KOPT-K1 (cell line): ENCODE results near the gene TRIO.

Source experiments
- H3K27ac ChIP-seq: fragments of 200-600 bp; sonication (generic); 2 replicates; pipeline ENCODE4 v1.5.1; 2016; ENCODE audit warnings: antibody characterized with exemption, mild to moderate bottlenecking, low read depth, low read length; ENCODE audit not compliant: poor library complexity, severe bottlenecking
- H3K36me3 ChIP-seq: fragments of 200-600 bp; sonication (generic); 2 replicates; pipeline ENCODE4 v1.5.1; 2017; ENCODE audit warnings: antibody characterized with exemption, mild to moderate bottlenecking, low read length, moderate library complexity; ENCODE audit not compliant: insufficient read depth
- H3K9me3 ChIP-seq: fragments of 200-600 bp; sonication (generic); 2 replicates; pipeline ENCODE4 v1.5.1; 2017; ENCODE audit warnings: antibody characterized with exemption, low read length, mild to moderate bottlenecking; ENCODE audit not compliant: insufficient read depth, poor library complexity, severe bottlenecking

The TRIO gene

DNA sequence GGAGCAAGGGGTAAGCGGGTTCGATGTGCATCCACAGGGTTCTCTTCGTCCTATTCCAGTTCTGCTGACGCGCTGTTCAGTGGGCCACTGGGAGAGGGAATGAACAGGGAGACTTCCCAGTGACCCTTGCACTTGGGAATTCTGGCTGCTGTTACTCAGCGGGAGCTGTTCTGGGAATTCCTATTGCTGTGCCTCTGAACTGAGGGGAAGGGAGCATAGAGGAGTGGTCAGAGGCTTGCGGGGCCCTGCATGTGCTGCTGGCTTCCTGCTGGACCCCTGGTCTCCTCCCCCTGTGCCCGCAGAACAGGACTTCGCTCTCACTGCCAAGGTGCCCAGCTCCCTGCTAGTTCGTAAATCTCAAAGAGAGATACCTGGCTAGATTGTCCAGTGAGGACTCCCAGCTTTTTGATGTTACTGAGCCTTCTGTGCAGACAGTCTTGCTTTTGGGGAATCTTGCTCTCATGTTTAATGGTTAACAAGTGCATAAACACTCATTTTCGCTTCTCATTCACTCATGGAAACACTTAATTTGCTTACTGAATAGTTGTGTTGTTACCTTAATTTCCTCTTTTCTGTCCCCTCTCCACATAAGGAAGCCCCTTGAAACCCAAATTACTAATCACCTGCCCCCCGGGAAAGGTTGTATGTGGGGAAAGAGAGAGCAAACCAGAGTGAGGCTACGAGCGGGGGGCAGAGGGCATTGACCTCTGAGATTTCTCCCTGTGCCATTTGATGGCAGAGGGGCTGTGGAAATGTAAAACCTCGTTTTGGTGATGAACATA, 5.9 kb downstream of the TRIO start:
- H3K27ac ChIP-seq: no peak overlapping the region
- no peaks in the 10 kb centered on the region for H3K36me3 ChIP-seq
- H3K9me3 ChIP-seq: peaks cover 5% of the 10 kb centered on the region

- H3K9me3 ChIP-seq: no peaks in the 10 kb centered on the region
- no peak overlapping the region for H3K27ac ChIP-seq
- no peaks in the 10 kb centered on the region for H3K36me3 ChIP-seq
Observed at GRCh38 chr5:14149672-14150274, 6.6 kb downstream of the TRIO start.

DNA sequence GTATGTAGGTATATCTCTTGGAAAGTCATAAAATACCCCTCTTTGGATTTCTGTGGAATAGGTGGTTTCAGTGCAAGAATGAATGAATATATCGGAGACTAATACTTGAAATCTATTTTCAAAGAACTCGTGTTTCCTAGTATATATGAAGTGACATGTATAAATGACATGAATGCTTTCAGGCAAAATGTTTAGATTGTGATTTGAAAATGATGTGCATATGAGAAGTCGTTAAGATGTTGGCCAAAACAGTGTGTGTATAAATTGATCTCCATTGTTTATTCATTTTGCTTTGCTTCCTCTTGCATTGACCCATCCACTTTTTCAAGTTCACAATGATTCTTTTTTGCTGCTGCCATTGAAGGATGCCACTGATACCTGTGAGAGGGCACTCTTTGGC, 8.3 kb downstream of the TRIO start:
- no peaks in the 10 kb centered on the region for H3K9me3 ChIP-seq
- H3K27ac ChIP-seq: no peak overlapping the region
- H3K36me3 ChIP-seq: no peaks in the 10 kb centered on the region

DNA sequence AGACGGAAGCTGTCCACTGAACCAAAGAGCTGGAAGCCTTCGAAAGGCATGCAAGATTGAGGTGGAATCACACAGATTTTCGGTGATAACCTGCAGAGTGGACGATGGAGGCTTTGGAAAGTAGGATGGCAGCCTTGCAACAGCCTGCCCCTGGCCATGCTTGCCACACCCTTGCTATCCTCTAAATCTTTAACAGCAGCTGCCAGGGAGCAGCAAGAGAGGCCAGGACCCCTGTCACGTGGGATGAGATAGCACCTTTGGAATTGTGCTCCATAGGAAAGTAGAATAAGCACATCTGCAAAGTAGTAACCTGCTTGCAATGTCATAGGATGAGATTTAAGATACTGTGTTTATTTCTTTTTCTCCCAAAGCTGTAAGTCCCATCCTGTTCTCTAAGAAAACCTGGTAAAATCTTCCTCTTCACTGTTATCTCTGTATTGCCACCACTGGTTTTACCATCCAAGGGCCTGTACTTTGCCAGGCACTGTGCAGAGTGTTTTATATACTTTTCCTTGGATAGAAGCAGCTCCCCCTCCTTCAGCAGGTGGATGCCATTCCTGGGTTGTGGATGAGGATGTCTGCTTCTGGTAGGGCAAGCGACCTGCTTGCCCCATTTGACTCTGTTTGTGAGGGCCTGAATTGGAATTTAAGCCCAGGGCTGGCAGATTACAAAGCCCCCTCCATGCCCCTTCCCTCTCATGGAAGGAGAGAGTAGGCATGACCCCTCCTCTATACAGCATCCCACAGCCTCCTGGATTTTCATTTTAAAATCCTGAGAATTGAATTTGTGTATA, 10.1 kb downstream of the TRIO start:
- no peaks in the 10 kb centered on the region for H3K9me3 ChIP-seq
- H3K27ac ChIP-seq: no peak overlapping the region
- no peaks in the 10 kb centered on the region for H3K36me3 ChIP-seq

GRCh38 chr5:14153932-14154731, 11.0 kb downstream of the TRIO start:
- H3K9me3 ChIP-seq: no peaks in the 10 kb centered on the region
- H3K27ac ChIP-seq: no peak overlapping the region
- no peaks in the 10 kb centered on the region for H3K36me3 ChIP-seq

DNA sequence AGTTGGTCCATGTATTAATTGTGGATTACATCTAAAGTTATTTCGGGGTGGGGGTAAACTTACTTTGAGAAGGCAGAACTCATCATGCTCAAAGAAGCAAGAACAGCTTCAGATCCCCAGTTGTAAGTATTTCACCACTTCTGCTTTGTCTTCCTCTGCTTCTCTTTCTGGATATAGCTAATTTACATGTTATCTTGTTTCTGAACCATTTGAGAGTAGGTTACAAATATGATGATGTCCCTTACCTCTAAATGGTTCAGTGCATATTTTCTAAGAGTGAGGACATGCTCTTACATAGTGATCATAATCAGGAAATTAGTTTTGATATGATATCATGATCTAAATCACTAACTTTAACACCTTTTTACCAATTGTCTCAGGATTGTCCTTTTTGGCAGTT, 11.9 kb downstream of the TRIO start:
- Histone ChIP-seq H3K36me3 (no peaks in the 10 kb centered on the region), H3K9me3 (no peaks in the 10 kb centered on the region), H3K27ac (no peak overlapping the region)

GRCh38 chr5:14155739-14156138, 12.6 kb downstream of the TRIO start:
- Histone ChIP-seq H3K36me3 (no peaks in the 10 kb centered on the region), H3K27ac (no peak overlapping the region), H3K9me3 (no peaks in the 10 kb centered on the region)

DNA sequence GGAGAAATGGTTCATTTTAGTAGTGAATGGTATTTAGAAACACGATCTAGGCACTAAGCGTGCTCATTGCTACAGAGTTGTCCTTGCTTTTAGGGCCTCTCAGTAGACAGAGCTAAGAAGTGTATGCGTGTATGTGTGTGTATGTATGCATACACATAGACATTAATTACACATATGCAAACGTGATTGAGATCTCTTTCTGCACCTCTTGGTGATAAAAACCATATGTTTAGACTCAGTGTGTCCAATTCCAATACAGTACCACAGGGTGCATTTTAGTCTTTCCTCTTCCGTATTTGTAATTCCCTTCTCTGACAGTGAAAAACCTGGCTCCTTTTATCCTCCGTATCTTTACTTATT, 13.1 kb downstream of the TRIO start:
- no peak overlapping the region for H3K27ac ChIP-seq

DNA sequence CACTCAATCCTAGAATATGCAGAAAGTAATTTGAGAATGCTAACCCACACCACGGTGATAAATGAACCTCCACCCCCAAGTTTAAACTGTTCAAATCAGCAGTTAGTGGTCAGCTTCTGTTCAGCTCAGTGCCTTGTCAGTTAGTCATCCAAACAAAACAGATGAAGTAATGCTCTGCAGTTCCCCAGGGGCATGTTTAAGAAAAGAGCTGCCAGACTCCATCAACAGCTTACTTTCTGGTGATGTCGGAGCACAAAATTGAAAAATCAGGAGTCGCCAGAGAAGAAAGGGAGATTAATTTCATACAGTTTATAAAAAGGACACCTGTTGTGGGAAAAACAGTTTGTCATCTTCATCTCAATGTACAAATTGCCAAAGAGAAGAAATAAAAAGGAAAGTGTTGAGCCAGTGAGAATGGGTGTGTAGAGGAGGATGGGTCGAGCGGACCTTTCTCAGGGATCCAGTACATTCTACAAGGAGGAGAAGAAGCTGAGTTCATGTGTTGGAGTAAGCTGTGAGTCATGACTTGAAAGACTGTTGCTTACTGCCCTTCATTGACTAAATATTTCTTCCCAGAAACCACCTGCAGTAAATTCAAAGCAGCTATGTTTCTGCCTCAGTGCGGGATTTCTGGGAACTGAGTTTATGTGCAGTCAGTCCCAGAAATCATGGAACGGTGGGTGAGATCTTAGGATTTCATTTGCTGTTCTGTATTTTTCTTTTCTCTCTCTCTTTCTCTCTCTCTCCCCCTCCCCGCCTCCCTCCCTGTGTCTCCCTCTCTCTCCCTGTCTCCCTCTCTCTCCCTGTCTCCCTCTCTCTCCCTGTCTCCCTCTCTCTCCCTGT, 13.7 kb downstream of the TRIO start:
- Histone ChIP-seq H3K36me3 (no peaks in the 10 kb centered on the region), H3K9me3 (no peaks in the 10 kb centered on the region), H3K27ac (no peak overlapping the region)

More for the DNA sequence above, 13.1 kb downstream of the TRIO start:
- Histone ChIP-seq H3K9me3 (no peaks in the 10 kb centered on the region), H3K36me3 (no peaks in the 10 kb centered on the region)

GRCh38 chr5:14157493-14157782, 14.3 kb downstream of the TRIO start:
- Histone ChIP-seq H3K9me3 (no peaks in the 10 kb centered on the region), H3K36me3 (no peaks in the 10 kb centered on the region), H3K27ac (no peak overlapping the region)

- Histone ChIP-seq H3K27ac (no peak overlapping the region), H3K36me3 (no peaks in the 10 kb centered on the region), H3K9me3 (no peaks in the 10 kb centered on the region)
Observed at GRCh38 chr5:14158890-14159666, 15.9 kb downstream of the TRIO start.

DNA sequence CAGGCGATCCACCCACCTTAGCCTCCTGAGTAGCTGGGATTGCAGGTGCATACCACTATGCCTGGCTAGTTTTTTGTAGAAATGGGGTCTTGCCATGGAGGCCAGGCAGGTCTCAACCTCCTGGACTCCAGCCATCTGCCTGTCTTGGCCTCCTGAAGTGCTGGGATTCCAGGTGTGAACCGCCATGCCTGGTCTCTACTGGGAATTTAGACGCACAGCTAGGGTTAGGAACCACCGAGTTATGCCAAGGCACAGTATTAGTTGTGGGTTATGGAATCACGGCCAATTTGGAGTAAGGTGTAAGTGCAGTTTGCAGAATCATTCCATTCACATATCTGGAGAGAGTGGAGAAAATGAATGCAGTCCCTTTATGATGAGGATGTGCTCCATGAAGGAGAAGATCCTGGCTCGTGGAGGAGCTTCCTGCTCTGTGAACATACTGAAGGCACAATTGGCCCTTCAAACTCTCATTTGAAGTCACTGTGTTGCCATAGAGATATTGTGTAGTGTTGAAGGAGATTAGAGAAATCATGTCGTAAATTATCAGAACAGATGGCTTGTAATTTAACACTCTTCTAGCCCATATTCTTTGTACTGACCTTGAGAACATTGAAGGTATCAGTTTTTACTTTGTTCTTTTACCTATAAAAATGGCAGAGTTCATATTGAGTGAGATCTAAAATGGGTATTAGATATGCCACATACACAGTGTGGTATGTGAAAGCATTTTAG, 18.8 kb downstream of the TRIO start:
- Histone ChIP-seq H3K36me3 (no peaks in the 10 kb centered on the region), H3K9me3 (no peaks in the 10 kb centered on the region), H3K27ac (no peak overlapping the region)
